DOHH2 (cell line): ENCODE measurements around the gene GRIP2.

Source experiments
- H3F3A ChIP-seq: fragments of 200-600 bp; sonication (generic), shearing (Covaris generic); 2 replicates; pipeline ENCODE4 v1.6.0; 2016; ENCODE audit warnings: antibody characterized with exemption, mild to moderate bottlenecking; ENCODE audit not compliant: control insufficient read depth, insufficient read depth
- H3K27ac ChIP-seq: fragments of 200-600 bp; sonication (generic); 2 replicates; pipeline ENCODE4 v1.5.1; 2014; ENCODE audit warnings: low read depth, mild to moderate bottlenecking, low read length, moderate library complexity
- H3K27me3 ChIP-seq: fragments of 200-600 bp; sonication (generic); 2 replicates; pipeline ENCODE4 v1.6.1; 2014; ENCODE audit warnings: mild to moderate bottlenecking, low read length, mixed read lengths; ENCODE audit not compliant: control insufficient read depth
- H3K36me3 ChIP-seq: fragments of 200-600 bp; sonication (generic); 2 replicates; pipeline ENCODE4 v1.6.1; 2014; ENCODE audit warnings: mild to moderate bottlenecking, low read length, moderate library complexity, mixed read lengths; ENCODE audit not compliant: control insufficient read depth
- H3K4me1 ChIP-seq: fragments of 200-600 bp; sonication (generic); 2 replicates; pipeline ENCODE4 v1.6.1; 2014; ENCODE audit warnings: mild to moderate bottlenecking, low read length, mixed read lengths; ENCODE audit not compliant: control insufficient read depth
- H3K4me2 ChIP-seq: fragments of 200-600 bp; sonication (generic); 2 replicates; pipeline ENCODE4 v1.6.0; 2014; ENCODE audit warnings: mild to moderate bottlenecking, low read length, moderate library complexity
- H3K4me3 ChIP-seq: fragments of 200-600 bp; sonication (generic); 2 replicates; pipeline ENCODE4 v1.5.1; 2014; ENCODE audit warnings: mild to moderate bottlenecking, low read length, mixed read lengths
- H3K79me2 ChIP-seq: fragments of 200-600 bp; sonication (generic); 2 replicates; pipeline ENCODE4 v1.6.1; 2014; ENCODE audit warnings: mild to moderate bottlenecking, low read length, mixed read lengths; ENCODE audit not compliant: control insufficient read depth
- H3K9me2 ChIP-seq: fragments of 200-600 bp; sonication (generic); replicated peaks from 2 replicates; pipeline ENCODE4 v1.6.1; 2014; ENCODE audit warnings: mild to moderate bottlenecking, low read length, mixed read lengths; ENCODE audit not compliant: control insufficient read depth
- H3K9me3 ChIP-seq: fragments of 200-600 bp; sonication (generic); 2 replicates; pipeline ENCODE4 v1.6.1; 2014; ENCODE audit warnings: antibody characterized with exemption, low read length, mixed read lengths; ENCODE audit not compliant: control insufficient read depth, insufficient read depth
- H4K20me1 ChIP-seq: fragments of 200-600 bp; sonication (generic); 2 replicates; pipeline ENCODE4 v1.6.0; 2014; ENCODE audit warnings: low read depth, mild to moderate bottlenecking, antibody characterized with exemption, low read length, moderate library complexity; ENCODE audit not compliant: control insufficient read depth, insufficient read depth
- EZH2phosphoT487 ChIP-seq: fragments of 200-600 bp; sonication (generic); IDR thresholded peaks from 2 replicates; pipeline ENCODE4 v1.6.1; 2017; ENCODE audit warnings: borderline replicate concordance, mild to moderate bottlenecking, antibody characterized with exemption, low read length, moderate library complexity, mixed read lengths
- TF ChIP-seq, protein P1 (sequence below): fragments of 200-600 bp; sonication (generic); IDR thresholded peaks from one replicate; pipeline ENCODE4 v1.5.1; 2014; ENCODE audit warnings: antibody characterized with exemption, mild to moderate bottlenecking, low read depth, low read length; ENCODE audit not compliant: poor library complexity, severe bottlenecking

GRIP2 gene

DNA sequence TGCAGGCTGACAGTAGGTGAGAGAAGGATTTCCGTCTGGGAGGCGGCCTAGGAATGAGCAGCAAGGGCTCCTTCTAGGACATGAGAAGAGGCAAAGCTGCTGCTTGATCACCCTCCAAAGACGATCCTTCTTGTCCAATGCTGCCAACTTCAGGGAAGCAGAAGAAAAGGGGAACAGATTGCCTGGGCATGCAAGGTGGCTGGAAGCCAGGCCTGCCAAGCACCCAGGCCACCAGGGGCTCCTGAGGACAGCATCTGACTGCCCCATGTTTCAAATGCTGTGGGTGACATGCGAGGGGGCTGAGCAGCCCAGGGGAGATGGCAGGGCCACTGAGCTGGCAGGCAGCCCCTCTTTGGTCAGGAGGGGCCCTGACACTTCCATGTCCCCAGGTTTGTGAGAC is 3.3 kb upstream of the GRIP2 start:
- no peaks in the 10 kb centered on the region for H3F3A ChIP-seq
- H3K9me3 ChIP-seq = no peaks in the 10 kb centered on the region
- no peak overlapping the region for H3K4me3 ChIP-seq
- no peaks in the 10 kb centered on the region for H4K20me1 ChIP-seq
- no peak for TF ChIP-seq EZH2phosphoT487
- TF ChIP-seq, protein P1, sequence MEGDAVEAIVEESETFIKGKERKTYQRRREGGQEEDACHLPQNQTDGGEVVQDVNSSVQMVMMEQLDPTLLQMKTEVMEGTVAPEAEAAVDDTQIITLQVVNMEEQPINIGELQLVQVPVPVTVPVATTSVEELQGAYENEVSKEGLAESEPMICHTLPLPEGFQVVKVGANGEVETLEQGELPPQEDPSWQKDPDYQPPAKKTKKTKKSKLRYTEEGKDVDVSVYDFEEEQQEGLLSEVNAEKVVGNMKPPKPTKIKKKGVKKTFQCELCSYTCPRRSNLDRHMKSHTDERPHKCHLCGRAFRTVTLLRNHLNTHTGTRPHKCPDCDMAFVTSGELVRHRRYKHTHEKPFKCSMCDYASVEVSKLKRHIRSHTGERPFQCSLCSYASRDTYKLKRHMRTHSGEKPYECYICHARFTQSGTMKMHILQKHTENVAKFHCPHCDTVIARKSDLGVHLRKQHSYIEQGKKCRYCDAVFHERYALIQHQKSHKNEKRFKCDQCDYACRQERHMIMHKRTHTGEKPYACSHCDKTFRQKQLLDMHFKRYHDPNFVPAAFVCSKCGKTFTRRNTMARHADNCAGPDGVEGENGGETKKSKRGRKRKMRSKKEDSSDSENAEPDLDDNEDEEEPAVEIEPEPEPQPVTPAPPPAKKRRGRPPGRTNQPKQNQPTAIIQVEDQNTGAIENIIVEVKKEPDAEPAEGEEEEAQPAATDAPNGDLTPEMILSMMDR = no peak
- no peaks in the 10 kb centered on the region for H3K36me3 ChIP-seq
- no peaks in the 10 kb centered on the region for H3K4me1 ChIP-seq
- no peaks in the 10 kb centered on the region for H3K9me2 ChIP-seq
- no peaks in the 10 kb centered on the region for H3K79me2 ChIP-seq
- peaks cover 12% of the 10 kb centered on the region for H3K27me3 ChIP-seq
- no peak overlapping the region for H3K27ac ChIP-seq
- no peak overlapping the region for H3K4me2 ChIP-seq

- no peaks in the 10 kb centered on the region for H3K9me3 ChIP-seq
- H3K9me2 ChIP-seq = no peaks in the 10 kb centered on the region
- H3F3A ChIP-seq = no peaks in the 10 kb centered on the region
- H3K4me1 ChIP-seq = no peaks in the 10 kb centered on the region
- H3K27ac ChIP-seq = no peak overlapping the region
- TF ChIP-seq, protein P1 = no peak
- TF ChIP-seq EZH2phosphoT487 = no peak
- no peaks in the 10 kb centered on the region for H4K20me1 ChIP-seq
- no peaks in the 10 kb centered on the region for H3K79me2 ChIP-seq
- no peak overlapping the region for H3K4me2 ChIP-seq
- H3K27me3 ChIP-seq = peaks cover 5% of the 10 kb centered on the region
- no peak overlapping the region for H3K4me3 ChIP-seq
- no peaks in the 10 kb centered on the region for H3K36me3 ChIP-seq
Observed at GRCh38 chr3:14542656-14543055, 2.5 kb upstream of the GRIP2 start.

- H3K9me2 ChIP-seq = no peaks in the 10 kb centered on the region
- no peaks in the 10 kb centered on the region for H3K4me1 ChIP-seq
- H3K9me3 ChIP-seq = no peaks in the 10 kb centered on the region
- H3K27me3 ChIP-seq = 0 out of 2 replicates have a peak, but pooled peaks cover under 1% of the 10 kb centered on the region
- H3K4me3 ChIP-seq = no peak overlapping the region
- no peak overlapping the region for H3K27ac ChIP-seq
- H3K79me2 ChIP-seq = no peaks in the 10 kb centered on the region
- TF ChIP-seq EZH2phosphoT487 = no peak
- TF ChIP-seq, protein P1 = no peak
- no peaks in the 10 kb centered on the region for H3F3A ChIP-seq
- H4K20me1 ChIP-seq = no peaks in the 10 kb centered on the region
- H3K4me2 ChIP-seq = no peak overlapping the region
- no peaks in the 10 kb centered on the region for H3K36me3 ChIP-seq
Observed at GRCh38 chr3:14541646-14542045, 1.5 kb upstream of the GRIP2 start.

GRCh38 chr3:14540821-14541385 is 761 bp upstream of the GRIP2 start:
- Histone ChIP-seq H3K4me3 (no peak overlapping the region), H3K36me3 (no peaks in the 10 kb centered on the region), H3K79me2 (no peaks in the 10 kb centered on the region), H3K27me3 (no peaks in the 10 kb centered on the region), H3K4me2 (no peak overlapping the region), H3K9me3 (no peaks in the 10 kb centered on the region), H4K20me1 (no peaks in the 10 kb centered on the region), H3K4me1 (no peaks in the 10 kb centered on the region), H3K9me2 (no peaks in the 10 kb centered on the region), H3K27ac (no peak overlapping the region), H3F3A (no peaks in the 10 kb centered on the region)
- TF ChIP-seq, protein P1 = no peak
- no peak for TF ChIP-seq EZH2phosphoT487
